ENCODE results near the gene CD36. TPM values are rescaled to one million over a fixed set of nuclear protein-coding genes. Genes with fewer than 3 reads are reported as not detected.

Gene CD36
- total RNA-seq, 1 experiment from 2014 or later, result 0.32 TPM

GRCh38 chr7:80596933-80597517 is 41.4 kb upstream of the CD36 start:
- ATAC-seq, result no peak
- H3K27ac ChIP-seq (ENCODE audit: low read depth, low read length), result no peak overlapping the region
- ChIA-PET POLR2A (no interaction called here), RAD21 (ENCODE audit: low non-redundant PET in 1 of 2, low total read pairs in 2 of 2, uncharacterized antibody in 2 of 2, unreplicated experiment in 2 of 2) (no interaction called here), CTCF (no interaction called here)
- no TSS peak for BruUV-seq (replicated peaks)
- no peak overlapping the region for H3K4me2 ChIP-seq (ENCODE audit: low read length)
- H3K79me2 ChIP-seq (ENCODE audit: insufficient read depth, low read length), result no peaks in the 10 kb centered on the region
- no peaks in the 10 kb centered on the region for H3K4me1 ChIP-seq (ENCODE audit: control insufficient read depth in 1 of 2, insufficient read depth in 2 of 2, low read length in 2 of 2)
- no peak overlapping the region for H3K4me3 ChIP-seq (replicated peaks in 1 of 2; ENCODE audit: low read depth in 1 of 2, low read length in 2 of 2)
- 0 out of 2 replicates have a peak, but pooled peaks cover 3% of the 10 kb centered on the region for H3K9me2 ChIP-seq (ENCODE audit: insufficient read depth)
- no peaks in the 10 kb centered on the region for H3K36me3 ChIP-seq (ENCODE audit: control insufficient read depth in 1 of 2, insufficient read depth in 2 of 2, low read length in 2 of 2)
- no peak for DNase-seq (ENCODE audit: low read depth, low spot score)
- no peaks in the 10 kb centered on the region for H3K9me3 ChIP-seq (ENCODE audit: control insufficient read depth in 1 of 2, insufficient read depth in 1 of 2, low read depth in 1 of 2, low read length in 2 of 2)
- intact Hi-C loops (cut with micrococcal nuclease), result no loop called here
- no peak overlapping the region for H3K9ac ChIP-seq (ENCODE audit: low read length)
- no peaks in the 10 kb centered on the region for H3K27me3 ChIP-seq (ENCODE audit: insufficient read depth, low read length)
- no peaks in the 10 kb centered on the region for H4K20me1 ChIP-seq (ENCODE audit: insufficient read depth)
- TF ChIP-seq EGR1 (IDR thresholded peaks at IDR 0.05; ENCODE audit: low read depth) (no peak), RAD21 (IDR thresholded peaks at IDR 0.05; ENCODE audit: low read depth) (no peak), FOSL1 (IDR thresholded peaks at IDR 0.05; ENCODE audit: low read depth) (no peak), MAX (IDR thresholded peaks at IDR 0.05) (no peak), CEBPB (IDR thresholded peaks at IDR 0.05; ENCODE audit: low read depth) (no peak), CBX3 (IDR thresholded peaks at IDR 0.05; ENCODE audit: low read depth) (no peak), TCF7L2 (IDR thresholded peaks at IDR 0.05; ENCODE audit: borderline replicate concordance, extremely low read depth, insufficient read depth, insufficient read length) (no peak), ATF3 (IDR thresholded peaks at IDR 0.05) (no peak), CTCF (IDR thresholded peaks at IDR 0.05 in 2 of 3, conservative IDR thresholded peaks at IDR 0.05 in 1 of 3; ENCODE audit: borderline replicate concordance in 1 of 3, insufficient read depth in 1 of 3, low read depth in 2 of 3, low read length in 2 of 3) (no peak), YY1 (IDR thresholded peaks at IDR 0.05; ENCODE audit: extremely low read depth, insufficient replicate concordance, low read depth, low read length) (no peak), EZH2 (IDR thresholded peaks at IDR 0.05) (no peak), SRF (IDR thresholded peaks at IDR 0.05; ENCODE audit: low read depth) (no peak), SIN3A (IDR thresholded peaks at IDR 0.05; ENCODE audit: low read depth) (no peak), ZFX (IDR thresholded peaks at IDR 0.05) (no peak)
- no peak overlapping the region for H2AFZ ChIP-seq (ENCODE audit: low read depth, low read length, poor library complexity, severe bottlenecking)
